GM18498 (cell line): ENCODE results near the gene RP2.

Experiments used
- ATAC-seq: cut with Tn5 transposase; IDR thresholded peaks from one replicate; pipeline ENCODE4 v1.9.1; 2021; ENCODE audit warnings: mild to moderate bottlenecking, moderate library complexity; ENCODE audit not compliant: unreplicated experiment

The RP2 gene

GRCh38 chrX:46917622-46918021 lies 80.8 kb downstream of the RP2 start:
- no peak for ATAC-seq

DNA sequence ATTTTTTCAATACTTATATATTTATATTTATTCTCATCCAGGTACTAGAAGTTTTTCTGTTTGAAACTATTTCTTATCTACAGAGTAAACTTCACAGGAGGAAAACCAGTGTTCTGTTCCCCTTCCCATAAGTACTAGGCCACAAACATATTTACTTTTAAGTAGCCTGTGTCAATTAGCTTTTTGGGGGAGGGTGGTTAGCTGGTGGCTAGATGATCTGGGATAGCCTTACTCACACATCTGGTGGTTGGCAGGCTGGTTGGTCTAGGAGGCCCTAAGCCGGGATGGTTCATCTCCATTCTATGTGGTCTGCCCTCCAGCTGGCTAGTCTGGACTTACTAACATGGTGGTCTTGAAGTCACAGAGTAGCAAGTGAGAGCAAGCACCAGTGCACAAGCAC lies 81.6 kb downstream of the RP2 start:
- ATAC-seq: no peak

GRCh38 chrX:46920235-46920634 lies 83.4 kb downstream of the RP2 start:
- ATAC-seq: no peak

GRCh38 chrX:46922611-46923010 lies 85.8 kb downstream of the RP2 start:
- ATAC-seq: no peak

GRCh38 chrX:46927718-46928117 lies 90.9 kb downstream of the RP2 start:
- ATAC-seq: no peak

DNA sequence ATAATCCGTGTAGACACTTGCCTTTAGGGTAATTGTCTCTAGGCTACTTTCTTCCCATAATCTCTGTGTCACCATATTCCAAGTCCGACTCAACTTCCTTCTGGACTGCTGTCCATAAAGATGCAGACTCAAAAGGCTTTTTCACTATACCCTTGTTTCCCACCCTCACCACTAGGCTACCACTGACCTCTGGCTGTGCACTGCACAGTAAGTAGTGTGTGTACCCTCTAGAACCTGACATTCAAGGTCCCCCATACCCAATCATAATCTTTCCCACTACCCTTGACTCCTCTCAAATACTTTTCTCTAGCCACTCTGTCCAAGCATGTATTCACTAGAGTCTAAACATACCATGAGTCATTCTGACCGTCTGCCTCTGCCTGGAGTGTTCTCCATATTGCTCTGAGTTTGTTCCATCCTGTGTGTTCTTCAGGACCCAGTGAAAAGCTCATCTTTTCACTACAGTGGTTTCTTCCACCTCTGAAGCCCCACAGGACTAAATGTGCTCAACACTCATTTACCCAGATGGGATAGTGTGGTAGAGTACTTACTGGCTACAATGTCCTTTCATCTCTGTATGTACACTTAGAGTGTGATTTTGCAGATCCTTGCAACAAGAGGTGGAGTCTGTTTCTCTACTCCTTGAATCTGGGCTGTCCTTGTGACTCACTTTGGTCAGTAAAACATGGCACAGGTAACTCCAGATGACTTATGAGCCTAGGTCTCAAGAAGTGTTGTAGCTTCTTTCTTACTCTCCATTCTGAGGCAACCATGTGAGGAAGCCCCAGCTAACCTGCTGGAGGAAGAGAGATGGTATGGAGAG lies 92.8 kb downstream of the RP2 start:
- ATAC-seq: no peak
